HG03469 (cell line): Measurements from ENCODE around the gene WDR20.
A peak's percentile ranks its signal among the peaks of the same experiment; 100 is the strongest.

Experiments
- ATAC-seq: cut with Tn5 transposase; IDR thresholded peaks from one replicate; pipeline ENCODE4 v1.9.1; 2021; ENCODE audit warnings: mild to moderate bottlenecking, moderate library complexity, moderate number of reproducible peaks; ENCODE audit not compliant: unreplicated experiment

Gene WDR20

DNA sequence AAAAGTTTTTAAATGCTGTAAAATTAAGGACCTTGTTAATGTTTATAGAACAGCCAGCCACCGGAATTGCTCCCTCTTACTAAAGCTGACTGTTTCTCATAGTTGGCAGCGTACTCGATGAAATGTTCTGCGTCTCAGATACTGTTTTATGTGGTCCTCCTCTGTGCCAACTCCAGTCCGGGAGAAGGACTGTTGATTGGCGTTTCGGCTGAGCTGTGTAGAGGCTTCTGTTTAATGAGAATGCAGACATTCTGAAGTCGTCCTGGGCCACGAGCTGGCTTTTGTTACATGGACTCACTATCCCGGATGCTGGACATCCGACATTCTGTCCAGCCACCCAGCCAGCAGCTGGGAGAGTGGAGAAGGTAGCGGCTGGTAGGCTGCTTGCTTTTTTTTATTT lies 75.4 kb downstream of the WDR20 start:
- no peak for ATAC-seq

DNA sequence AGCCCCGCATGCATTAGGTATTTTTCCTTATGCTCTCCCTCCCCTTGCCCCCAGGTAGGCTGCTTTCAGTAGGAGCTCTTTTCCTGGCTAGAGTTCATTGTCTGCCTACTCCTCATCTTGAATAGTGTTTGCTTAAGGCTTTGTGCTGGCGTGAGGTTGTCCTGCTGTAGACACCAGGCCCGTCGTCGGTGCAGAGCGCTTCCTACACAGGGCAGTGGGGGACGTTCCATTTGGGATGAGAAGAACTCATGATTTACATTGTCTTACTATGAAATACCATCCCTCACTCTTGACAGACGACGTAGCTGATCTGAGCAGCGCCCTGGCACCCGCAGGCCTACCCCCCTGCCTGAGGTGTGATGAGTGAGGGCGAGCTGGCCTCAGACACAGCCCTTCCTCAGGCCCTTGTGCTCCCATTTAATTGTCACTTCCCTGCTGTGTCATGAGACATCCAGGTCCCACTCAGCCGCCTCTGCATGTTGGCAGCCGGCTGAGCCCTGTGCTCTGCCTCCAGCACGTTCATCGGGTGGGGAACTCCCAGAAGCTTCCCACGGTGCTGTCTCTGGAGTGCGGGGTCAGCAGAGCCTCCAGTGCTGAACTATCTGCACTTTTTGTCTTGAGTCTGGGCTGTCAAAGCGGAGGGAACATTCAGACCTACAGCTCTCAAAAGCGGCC lies 76.0 kb downstream of the WDR20 start:
- ATAC-seq, result no peak

DNA sequence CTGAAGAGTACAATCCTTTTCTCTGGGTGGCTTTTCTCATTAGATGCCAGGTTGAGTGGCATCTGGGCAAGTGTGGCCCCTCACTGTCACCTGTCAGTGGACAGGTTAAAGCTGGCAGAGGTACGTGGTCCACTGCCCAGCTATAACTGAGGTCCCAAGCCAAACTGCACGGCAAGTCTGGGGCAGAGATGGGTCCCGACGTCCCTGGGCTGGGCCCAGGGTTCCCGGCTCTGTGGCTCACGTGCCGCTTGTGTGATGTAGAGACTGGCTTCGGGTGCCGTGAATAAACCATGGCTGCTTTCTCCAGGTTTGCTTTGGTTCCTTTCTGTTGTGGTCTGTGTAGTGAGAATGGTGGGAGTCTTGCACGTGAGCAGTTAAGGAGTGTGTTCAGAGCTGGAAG lies 77.7 kb downstream of the WDR20 start:
- no peak for ATAC-seq

DNA sequence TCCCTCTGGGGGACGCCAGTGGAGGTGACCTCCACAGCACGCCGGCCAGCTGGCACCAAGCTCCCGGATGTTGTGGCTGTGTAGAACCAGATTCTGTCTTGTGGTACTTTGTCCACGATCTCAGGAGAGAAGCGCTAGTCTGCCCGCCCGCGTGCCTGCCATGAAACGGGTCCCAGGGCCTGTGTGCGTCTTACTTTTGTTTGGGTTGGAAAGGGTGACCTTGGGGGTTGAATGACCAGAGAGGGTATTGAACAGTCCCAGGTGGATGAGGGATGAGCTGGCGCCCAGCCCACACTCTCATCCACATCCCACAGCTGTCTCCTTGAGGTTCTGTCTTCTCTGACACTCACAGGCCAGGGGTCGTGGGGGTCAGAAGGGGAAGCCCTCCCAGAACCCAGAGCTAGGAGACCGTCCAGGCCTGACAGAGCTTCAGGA lies 78.3 kb downstream of the WDR20 start:
- ATAC-seq, result no peak

DNA sequence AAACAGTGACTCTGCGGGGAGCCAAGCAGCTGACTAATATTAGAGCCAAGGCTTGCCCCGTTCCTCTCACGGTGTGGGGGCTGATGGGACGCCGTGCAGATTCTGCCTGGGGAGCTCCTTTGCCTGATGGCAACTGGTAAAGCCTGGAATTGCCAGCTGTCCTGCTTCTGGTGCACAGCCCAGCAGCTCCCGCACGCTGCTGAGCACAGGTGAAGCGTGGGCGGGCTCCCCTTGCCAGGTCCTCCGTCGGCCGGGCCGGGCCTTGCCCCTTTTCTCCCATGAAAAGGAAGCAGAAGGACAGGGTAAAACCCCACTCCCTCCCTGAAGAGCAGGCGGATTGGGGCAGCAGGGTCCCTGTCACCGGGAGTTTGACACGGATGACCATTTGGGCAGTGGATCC lies 79.0 kb downstream of the WDR20 start:
- ATAC-seq, result no peak

DNA sequence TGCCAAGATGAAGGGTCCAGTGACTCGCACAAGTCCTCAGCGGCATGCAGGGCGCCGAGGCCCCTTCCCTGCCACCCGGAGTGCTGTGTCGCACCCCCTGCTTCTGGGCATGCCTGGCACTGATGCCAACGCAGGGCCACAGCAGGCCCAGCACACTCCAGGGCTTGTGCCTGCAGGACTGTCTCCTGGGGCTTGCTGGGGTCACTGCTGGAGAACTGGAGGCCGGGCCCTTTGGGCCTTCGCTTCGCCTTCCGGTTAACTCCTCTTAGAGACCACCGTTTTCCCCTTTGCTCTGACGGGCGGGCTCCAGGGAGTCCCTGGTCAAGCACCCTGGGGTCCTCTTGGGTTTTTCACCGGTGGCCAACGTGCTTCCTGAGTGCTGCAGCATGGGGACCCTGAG lies 79.6 kb downstream of the WDR20 start:
- ATAC-seq, result no peak

DNA sequence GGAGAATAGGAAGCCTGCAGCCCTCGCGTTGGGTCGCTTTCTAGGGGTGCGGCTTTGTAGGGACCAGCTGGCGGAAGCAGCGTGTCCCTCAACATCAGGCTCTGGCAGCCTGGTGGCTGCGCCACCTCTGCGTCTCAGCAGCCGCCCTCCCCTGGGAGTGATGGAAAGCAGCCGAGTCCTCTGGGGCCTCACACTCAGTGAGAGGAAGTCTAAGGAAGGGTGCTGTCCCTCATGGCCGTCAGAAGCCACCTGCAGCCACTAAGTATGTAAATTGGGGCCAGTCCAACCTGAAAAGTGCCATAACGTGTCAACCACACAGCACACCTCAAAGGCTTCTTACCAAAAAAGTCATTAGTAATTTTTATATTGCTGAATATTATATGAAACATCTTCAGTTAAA lies 80.3 kb downstream of the WDR20 start:
- peak; percentile 72 for ATAC-seq

DNA sequence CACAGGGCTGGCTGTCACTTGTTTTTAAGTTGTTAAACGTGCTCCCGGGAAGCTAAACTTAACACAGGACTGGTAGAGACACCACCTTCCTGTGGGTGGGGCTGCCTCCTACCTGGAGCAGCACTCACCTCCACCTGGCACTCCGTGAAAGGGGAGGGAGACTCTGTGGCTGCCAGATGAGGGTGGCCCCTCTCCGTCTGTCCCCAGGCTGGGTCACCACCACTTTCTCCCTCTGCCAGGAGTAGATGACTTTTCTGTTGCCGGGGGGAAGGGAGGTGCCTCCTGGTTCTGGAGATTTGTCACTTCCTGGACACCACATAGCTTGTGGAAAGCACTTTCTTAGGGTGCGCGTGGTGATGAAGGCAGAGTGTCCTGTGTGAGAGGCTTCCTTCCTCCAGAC lies 81.3 kb downstream of the WDR20 start:
- ATAC-seq, result no peak

DNA sequence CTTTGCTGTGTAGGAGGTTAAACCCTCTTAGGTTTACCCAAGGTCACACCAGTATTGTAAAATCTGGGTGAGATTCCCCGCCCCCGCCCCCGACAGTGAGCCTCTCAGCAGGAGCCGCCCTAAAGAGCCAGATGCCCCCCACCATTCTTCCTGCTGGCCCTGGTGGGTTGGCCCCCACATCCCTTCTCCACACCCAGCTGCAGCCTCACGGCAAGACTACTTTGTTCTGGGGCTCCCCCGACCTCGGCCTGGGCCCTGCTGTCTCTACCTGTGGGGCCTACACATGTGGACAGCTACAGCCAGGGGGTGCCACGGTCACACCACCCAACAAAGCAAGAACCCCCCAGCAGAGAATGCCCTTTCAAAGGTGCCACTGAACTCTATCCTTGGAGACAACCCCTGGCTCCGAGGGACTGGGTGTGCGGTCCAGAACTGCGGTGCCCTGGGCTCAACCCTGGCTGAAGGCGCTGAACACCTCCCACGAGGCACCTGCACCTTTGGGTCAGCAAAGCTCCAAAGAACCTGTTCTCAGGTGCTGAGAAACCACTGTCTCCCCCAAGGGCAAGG lies 82.4 kb downstream of the WDR20 start:
- no peak for ATAC-seq

DNA sequence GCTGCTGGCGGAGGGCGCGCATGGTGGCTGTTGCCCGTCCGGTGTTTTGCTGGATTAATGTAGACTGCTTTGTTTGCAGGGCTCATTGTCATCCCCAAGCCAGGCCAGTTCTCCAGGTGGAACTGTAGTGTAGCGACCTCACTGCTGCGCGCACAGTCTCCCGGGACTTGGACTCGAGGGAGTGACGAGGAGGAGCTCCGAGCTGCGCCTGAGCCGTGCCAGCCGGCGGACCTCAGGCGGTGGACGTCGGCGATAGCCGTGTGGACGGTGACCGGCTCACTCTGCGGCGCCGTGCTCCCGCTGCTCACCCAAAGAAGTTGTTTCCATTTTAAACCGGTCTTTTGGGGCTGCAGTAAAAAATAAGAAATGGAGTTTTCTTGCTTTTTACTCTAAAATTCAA lies 83.1 kb downstream of the WDR20 start:
- ATAC-seq, result no peak

DNA sequence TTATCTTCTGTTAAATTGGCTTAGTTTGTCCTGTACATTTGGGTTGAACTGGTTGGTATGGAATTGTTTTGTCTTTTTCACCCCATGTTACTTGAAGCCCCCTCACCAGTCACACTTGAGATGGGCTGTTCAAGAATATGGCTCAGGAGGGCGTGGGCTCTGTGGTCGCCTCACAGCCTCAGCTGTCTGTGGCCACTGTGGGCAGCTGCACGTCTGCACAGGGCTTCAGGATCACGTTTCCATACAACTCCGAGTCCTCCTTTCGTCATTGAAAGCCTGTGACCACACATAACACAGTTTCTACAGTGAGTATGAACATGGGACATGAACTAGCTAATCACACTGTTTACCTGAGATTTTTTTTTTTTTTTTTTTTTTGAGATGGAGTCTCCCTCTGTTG lies 84.0 kb downstream of the WDR20 start:
- ATAC-seq, result no peak

DNA sequence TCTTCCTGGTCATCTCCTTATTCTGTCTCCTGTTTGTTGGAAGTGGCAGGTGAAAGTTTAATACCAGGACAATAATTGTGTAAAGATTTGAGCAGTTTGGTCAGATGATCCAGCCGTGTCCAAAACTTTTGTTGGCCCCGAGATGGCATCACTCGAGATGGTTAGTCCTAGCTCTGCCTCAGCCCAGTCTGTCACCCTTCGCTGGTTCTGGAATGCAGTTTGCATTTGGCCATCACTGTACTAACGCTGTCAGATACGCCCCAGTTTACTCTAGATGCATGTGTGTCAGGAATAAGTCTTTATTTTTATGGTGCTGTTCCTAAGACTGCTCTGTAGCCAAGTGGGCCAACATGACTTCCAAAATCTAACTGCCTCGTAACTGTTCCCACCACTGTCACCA lies 85.7 kb downstream of the WDR20 start:
- ATAC-seq, result no peak

DNA sequence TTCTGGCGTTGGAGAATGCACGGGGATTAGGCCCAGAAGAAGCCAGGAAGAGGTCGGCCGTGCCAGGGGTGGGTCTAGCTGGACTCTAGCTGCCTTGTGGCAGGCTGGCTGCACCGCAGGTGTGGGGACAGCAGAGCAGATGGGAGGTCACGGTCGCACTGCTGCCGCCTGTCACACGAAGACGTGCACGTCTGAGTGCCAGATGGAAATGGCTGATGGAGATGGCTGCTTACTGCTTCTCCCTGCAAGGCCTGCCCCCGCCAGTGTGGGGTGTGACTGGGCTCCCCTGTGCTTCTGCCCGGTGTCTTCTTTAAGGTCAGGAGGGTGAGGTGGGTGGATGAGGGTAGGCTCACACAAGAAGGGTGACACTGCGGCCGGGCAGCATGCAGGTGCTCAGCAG lies 86.2 kb downstream of the WDR20 start:
- ATAC-seq, result no peak

DNA sequence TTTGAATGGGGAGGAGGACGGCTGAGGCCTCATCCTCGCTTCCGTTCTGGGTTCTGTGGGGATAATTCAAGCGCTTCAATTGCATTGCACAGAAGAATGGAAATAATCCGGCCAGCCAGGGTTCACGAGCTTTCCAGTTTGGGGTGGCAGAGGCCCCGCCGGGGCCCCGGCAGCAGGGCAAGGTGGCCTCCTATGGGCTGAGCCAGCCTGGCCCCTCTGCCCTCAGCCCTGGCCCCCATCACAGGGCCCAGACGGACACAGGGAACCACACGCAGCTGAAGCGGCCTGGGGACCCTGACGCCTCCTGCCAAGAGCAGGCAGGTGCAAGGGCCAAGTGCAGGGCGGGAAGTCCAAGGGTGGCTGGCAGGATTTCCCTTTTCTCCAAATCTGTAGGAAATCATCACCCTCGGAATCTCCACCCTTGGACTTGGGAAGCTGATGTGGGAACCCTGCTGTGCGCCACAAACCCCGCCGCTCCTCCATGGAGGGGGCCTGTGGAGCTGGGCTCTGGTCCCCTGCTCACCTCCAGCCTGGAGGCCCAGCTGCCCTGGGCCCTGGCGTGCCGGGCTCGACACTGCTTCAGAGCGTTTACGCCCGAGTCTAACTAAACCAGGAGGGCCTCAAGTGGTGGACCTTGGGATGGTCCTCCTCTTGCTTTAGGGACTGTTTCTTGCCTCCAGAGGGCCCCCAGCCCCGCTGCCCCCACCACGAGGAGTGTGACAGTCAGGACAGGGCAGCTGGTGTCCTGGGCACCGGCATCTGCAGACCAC lies 86.8 kb downstream of the WDR20 start:
- no peak for ATAC-seq

DNA sequence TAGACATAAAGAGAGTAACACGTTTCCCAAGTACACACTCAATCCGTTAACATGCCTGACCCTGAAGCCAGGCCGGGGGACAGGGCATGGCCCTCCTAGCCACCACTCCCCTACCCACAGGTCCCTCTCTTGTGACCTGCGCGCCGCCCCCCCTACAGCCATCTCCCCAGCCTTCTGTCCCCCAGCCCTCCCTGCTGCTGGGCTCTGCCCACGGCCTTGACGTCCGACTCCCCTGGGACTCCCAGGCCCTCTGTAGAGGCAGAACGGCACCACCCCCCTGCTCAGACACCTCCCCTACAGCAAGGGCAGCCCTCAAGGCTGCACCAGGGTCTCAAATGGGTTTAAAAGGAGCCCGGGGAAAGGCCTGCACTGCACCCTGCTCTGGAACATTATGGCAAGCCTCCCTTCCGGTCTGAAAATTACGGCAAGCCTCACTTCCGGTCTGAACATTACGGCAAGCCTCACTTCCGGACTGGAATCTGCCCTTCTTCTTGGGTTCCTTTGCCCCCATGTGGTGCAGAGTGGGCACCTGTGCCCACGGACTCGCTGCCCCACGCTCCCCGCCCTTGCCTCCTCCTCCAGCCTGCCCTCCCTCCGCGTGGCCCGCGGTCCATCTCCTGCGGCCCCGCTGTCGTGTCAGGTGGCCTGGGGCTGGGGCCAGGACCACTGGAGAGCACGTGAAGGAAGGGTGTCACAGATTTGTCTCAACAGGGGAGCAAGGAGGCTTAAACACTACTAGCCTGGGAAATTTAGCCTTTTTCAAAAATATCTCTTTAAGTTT lies 87.7 kb downstream of the WDR20 start:
- ATAC-seq, result no peak

DNA sequence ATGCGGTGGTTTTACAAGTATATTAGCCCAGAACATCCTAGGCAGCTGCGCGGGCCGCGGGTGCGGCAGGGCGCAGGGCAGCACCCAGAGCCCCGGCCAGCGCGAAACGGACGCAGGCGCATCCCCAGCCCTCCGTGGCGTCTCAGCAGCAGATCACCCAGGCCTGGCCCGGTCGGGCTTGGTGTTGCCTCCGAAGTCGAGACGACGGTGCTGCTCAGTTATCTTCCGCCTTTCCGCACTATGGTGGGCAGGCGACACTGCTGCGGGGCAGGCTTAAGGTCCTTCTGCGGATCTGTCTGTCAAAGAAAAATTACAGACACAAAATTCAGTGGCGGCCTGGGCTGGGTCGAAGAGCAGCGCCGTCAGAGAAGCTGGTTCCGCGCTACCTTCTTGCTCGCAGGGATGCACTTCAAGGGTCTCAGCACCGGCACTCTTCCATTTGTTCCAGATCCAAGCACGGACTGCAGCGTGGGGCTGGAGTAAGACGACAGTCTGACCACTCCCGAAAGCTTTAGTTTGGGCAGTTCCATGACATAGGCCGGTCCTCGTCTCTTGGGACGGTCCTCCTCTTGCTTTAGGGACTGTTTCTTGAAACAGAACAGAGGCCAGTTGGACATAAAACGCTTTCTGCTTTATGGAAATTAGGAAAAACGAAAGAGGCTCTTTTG lies 89.5 kb downstream of the WDR20 start:
- ATAC-seq, result no peak

DNA sequence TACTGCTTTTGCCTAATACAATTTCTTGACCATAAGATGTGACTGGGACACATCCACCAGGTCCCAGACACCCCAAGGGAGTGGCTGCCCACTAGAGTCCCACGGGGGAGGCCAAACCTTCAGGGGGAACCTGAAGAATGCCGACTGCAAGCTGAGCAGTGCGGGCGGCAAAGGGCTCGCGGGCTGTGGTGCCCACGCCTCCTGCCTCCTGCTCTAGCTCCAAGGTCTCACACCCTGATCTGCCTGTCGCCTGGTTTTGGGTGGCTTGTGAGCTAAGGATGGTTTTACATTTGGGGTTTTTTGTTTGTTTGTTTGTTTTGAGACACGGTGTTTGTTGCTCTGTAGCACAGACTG lies 90.0 kb downstream of the WDR20 start:
- no peak for ATAC-seq

DNA sequence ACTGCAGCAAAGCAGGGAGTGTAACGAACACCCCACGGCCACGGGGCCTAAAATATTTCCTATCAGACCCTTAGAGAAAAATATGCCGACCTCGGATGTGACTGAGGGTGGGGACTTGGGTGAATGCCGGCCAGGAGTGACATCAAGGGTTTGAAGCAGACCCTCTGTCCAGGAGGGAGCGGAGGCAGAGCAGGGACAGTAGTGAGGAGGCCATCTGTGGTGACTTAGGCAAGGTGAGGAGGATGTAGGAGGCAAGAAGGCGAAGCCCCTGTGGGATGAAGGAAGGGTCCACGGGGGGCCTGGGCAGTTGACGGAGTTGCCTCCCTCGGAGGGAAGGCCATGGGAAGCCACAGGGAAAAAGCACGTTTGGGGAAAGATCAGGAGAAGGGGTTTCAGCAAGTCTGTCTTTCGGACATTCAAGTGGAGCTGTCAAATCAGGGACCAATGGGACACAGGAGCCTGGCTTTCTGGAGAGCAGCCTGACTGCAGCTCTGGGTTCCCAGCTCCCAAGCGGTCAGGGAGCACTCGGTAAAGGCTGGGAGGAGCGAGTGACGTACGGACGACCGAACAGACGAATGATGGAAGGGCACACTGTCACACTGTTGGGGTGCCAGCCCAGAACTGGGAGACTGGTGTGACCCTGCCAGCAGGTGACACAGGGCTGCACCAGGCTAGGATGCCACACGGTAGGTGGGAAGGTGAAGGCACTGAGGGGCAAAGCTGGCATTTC lies 90.9 kb downstream of the WDR20 start:
- no peak for ATAC-seq

DNA sequence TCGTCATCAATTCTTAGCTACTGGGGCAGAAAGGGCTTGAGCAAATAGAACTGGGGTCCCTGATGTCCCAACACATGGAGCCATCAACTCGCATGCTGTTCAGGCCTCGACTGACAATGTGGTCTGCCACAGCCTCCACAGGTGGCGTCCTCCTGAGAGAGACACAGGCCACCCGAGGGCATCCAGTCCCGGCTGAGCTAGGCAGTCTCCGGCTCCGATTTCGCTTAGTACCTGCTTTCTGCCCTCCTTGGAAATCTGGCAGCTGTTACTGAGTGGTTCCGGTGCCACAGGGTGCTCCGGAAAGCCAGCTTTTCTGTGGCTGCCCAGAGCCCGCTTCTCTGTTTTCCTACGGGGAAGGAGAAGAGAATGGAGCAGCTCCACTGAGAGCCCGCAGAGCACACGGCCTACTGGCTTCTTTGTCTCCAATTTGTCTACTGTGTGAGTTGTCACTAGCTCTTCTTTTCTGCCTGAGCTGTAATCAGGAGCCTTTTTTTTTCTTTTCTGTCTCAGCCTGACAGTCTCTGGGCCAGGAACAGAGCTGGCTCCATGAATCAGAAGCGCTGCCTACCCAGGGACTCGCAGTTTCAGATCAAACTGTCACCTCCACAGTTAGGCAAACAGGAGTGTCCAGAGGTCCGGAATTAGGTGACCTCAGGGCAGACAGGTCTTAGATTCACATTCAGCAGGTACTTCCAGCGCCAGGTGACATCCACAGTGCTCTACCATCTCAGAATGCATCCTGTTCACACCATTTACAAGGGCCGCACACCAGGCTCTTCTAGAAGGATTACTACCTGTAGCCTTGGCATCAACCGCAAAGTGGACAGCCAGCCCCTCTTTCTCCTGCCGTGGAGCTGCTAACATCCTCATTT lies 92.0 kb downstream of the WDR20 start:
- no peak for ATAC-seq

DNA sequence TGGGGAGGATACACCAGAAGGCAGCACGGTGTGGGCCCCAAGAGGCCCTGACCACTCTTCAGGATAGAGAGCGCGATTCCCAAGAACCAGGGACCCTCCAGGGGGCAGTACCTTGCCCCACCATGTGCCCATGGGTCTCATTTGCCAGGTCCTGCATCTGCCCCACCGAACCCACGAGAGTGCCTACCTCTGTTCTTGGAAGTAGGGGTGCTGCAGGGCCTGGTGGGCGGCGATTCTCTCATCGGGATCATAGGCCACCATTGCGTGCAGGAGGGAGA lies 92.6 kb downstream of the WDR20 start:
- no peak for ATAC-seq
